Hematopoietic multipotent progenitor cell treated with erythropoietin and hydrocortisone succinate and interleukin-3 and kit ligand, for 4 days (in vitro differentiated cells): ENCODE measurements around the gene APLP1.

ENCODE experiments used
- DNase-seq: peaks from one replicate; pipeline ENCODE4 v3.0.0-alpha.2; 2015

The APLP1 gene

DNA sequence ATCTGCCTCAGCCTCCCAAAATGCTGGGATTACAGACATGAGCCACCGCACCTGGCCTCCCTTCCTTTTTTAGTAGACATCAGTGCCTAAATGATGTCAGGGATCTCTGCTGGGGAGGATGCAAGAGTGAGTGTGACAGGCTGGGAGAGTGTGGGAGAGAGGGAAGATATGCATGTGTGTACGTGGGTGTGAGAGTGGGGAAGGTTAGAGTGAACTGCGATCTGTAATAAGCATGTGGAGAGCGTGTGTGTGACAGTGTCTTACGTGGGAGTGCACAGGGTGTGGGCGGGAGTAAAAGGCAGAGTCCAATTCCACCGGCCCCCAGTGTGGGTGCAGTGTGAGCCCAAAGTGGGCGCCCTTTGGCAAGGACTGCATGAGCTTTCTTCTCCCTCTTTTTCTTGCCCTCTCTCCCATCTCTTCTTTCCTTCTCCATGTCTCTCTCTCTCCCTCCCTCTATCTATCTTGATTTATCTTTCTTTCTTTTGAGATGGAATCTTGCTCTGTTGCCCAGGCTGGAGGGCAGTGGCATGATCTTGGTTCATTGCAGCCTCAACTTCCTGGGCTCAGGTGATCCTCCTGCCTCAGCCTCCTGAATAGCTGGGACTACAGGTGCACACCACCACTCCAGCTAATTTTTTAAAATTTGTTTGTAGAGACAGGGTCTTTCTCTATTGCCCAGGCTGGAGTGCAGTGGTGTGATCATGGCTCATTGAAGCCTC is 15.2 kb upstream of the APLP1 start:
- DNase-seq: no peak

- DNase-seq: peak; percentile 28
Observed at GRCh38 chr19:35856546-35857149, 11.7 kb upstream of the APLP1 start, which contains the start of gene KIRREL2. Gene KIRREL2, plus strand, starts transcription at chr19:35856911. Its CDS starts 209 bp downstream, at chr19:35857120.

DNA sequence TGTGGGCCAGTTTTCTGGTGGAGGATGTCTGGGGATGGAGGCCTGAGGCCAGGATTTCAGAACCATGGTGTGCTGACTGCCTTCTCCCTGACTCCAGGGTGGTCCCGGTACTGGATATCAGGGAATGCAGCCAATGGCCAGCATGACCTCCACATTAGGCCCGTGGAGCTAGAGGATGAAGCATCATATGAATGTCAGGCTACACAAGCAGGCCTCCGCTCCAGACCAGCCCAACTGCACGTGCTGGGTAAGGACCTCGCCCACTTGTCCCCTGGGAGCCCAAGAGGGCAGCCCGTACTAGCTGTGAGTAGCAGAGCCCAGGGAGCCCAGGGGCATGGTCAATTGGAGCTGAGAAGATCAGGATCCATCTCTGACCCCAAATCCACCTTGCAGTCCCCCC is 10.1 kb upstream of the APLP1 start:
- no peak for DNase-seq

GRCh38 chr19:35859414-35859813 is 9.0 kb upstream of the APLP1 start:
- no peak for DNase-seq

GRCh38 chr19:35860436-35860817 is 7.9 kb upstream of the APLP1 start:
- DNase-seq: no peak

DNA sequence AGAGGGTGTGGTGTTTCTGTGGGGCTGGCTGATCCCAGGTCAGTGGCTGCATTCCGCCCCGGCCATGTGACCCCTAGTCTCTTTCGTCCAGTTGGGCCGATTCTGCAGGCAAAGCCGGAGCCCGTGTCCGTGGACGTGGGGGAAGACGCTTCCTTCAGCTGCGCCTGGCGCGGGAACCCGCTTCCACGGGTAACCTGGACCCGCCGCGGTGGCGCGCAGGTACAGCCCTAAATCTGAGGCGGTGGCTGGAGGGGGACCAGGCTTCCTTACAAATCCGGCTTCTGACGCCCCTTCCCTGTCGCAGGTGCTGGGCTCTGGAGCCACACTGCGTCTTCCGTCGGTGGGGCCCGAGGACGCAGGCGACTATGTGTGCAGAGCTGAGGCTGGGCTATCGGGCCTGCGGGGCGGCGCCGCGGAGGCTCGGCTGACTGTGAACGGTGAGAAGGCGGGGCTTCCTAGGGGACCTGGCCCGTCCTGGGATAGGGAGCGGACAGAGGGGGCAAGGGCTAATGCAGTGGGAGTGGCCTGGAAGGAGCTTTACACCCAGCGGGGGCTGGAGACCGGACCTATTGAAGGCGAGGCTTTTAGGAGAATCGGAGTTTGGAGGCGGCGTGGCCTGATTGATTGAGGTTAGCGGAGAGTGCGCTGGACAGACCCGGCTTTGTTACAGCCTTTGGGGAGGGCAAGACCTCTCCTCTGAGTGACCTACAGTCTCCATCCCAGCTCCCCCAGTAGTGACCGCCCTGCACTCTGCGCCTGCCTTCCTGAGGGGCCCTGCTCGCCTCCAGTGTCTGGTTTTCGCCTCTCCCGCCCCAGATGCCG is 7.3 kb upstream of the APLP1 start:
- no peak for DNase-seq

DNA sequence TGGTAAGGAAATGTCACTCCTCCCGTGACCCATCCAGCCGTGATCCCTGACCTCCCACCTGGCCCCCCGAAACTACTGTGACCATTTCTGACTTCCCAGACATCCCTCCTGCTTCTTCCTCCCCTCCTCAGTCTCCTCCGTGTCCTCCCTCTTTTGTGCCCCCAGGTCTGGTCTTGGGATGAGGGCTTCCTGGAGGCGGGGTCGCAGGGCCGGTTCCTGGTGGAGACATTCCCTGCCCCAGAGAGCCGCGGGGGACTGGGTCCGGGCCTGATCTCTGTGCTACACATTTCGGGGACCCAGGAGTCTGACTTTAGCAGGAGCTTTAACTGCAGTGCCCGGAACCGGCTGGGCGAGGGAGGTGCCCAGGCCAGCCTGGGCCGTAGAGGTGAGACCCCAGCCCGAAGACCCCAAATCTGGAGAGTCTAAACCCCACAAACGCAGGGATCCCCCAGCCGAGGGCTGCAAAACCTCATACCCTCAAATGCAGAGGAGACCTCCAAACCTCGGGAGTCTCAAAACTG is 6.7 kb upstream of the APLP1 start:
- no peak for DNase-seq

GRCh38 chr19:35862528-35862927 is 5.8 kb upstream of the APLP1 start:
- DNase-seq: no peak

- no peak for DNase-seq
Observed at GRCh38 chr19:35863018-35863417, 5.4 kb upstream of the APLP1 start.

GRCh38 chr19:35868823-35869326 is 501 bp downstream of the APLP1 start:
- no peak for DNase-seq

DNA sequence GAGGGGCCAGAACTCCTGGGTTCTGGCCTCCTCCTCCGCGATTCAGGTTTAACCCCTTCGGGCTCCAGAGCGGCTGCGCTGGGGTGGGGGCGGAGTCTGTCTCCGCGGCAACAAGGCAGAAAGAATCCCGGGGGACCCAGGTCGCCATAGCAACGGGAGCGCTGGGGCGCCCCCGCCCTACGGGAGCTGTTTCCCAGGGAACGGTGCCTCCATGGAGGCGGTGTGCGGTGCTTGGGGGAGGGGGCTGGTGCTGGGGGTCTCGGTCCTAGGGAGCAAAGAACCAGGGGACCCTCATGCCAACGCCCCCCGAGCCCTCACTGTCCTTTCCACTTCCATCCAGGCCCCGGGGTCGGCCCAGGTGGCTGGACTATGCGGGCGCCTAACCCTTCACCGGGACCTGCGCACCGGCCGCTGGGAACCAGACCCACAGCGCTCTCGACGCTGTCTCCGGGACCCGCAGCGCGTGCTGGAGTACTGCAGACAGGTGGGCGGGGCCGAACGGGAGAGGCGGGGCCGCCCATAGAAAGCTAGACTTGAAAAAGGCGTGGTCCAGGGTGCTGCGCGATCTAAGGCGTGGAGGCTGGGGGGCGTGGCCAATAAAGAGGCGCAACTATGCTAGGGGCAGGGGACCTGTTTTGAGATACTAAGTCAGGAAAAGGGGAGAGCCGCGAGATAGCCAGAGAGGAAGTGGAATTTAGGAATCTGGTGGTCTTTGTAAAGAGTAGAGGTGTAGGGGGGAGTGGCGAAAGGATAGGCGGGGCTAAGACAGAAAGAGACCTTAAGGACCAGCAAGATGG is 1.2 kb downstream of the APLP1 start:
- peak; percentile 96 for DNase-seq

DNA sequence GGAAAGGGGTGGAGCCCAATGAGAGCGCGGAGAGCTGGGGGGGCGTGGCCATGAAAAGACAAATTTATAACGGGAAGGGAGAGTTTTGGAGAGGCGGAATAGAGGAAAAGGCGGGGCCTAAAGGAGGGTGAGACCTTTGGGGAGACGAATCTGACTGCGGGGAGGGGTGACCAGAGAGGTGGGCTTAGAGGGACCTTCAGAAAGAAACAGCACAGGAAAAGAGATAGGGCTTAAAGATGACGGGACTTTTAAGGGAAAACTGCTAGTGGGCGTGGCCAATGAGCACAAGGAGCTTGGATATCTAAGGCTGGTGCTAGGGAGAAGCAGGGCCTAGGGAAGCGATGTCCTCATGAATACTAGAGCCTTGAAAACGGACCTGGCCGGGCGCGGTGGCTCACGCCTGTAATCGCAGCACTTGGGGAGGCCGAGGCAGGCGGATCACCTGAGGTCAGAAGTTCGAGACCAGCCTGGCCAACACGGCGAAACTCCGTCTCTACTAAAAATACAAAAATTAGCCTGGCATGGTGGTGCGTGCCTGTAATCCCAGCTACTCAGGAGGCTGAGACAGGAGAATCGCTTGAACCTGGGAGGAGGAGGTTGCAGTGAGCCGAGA is 1.9 kb downstream of the APLP1 start:
- DNase-seq: peak; percentile 86

DNA sequence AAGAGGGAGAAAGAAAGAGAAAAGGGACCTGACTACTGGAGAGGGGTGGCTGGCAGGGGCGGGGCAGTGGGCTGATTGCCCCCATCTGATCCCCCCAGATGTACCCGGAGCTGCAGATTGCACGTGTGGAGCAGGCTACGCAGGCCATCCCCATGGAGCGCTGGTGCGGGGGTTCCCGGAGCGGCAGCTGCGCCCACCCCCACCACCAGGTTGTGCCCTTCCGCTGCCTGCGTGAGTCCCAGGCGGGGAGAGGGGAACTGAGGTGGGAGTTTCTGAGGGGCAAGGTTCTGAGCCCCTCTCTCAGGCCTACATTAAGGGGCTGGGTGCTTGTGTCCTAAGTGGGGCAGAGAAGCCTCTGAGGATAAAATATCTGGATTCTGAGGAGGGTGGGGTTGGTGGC is 2.4 kb downstream of the APLP1 start:
- no peak for DNase-seq

GRCh38 chr19:35871611-35872010 is 3.2 kb downstream of the APLP1 start:
- DNase-seq: no peak

DNA sequence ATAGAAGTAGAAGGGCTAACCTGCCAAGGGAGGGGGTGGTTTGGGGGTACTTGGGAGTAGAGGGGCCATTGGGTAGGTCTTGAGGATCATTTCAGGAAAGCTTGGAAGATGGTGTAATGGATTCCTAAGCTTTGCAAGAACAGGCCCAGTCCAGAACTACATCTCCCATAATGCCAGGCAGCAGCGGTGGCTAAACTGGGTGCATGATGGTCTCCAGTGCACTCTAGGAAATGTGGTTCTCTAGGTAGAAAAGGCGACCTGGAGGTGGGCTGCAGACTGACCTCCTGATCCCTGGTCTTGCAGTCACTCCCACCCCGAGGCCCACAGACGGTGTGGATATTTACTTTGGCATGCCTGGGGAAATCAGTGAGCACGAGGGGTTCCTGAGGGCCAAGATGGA is 3.8 kb downstream of the APLP1 start:
- DNase-seq: no peak

GRCh38 chr19:35874392-35874930 is 6.1 kb downstream of the APLP1 start:
- DNase-seq: no peak

GRCh38 chr19:35879068-35879467 is 10.7 kb downstream of the APLP1 start:
- no peak for DNase-seq

DNA sequence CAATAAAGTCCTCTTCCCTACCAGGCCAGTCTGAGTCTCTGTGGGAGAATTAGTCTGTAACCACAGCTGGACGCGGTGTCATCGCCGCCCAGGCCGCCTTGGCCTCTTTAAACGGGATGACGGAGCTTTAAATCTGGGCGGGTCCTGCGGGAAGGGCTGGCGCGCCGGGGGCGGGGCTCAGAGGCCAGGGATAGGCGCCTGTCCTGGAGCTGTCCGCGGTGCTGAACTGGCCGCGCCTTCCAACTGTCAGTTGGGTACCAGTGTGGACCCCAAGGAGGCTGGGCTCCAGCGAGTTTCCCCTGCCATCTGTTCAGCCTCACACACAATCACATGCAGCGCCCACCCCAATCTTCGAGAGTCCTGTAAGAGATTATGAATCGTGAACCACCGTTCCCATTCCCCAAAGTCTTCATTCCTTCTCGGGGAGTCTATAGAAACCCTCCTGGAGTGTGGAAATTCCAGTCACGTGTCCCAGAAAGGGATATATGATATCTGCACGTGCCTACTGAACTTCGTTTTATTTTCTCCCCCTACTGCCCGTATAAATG is 11.5 kb downstream of the APLP1 start:
- DNase-seq: peak; percentile 96

DNA sequence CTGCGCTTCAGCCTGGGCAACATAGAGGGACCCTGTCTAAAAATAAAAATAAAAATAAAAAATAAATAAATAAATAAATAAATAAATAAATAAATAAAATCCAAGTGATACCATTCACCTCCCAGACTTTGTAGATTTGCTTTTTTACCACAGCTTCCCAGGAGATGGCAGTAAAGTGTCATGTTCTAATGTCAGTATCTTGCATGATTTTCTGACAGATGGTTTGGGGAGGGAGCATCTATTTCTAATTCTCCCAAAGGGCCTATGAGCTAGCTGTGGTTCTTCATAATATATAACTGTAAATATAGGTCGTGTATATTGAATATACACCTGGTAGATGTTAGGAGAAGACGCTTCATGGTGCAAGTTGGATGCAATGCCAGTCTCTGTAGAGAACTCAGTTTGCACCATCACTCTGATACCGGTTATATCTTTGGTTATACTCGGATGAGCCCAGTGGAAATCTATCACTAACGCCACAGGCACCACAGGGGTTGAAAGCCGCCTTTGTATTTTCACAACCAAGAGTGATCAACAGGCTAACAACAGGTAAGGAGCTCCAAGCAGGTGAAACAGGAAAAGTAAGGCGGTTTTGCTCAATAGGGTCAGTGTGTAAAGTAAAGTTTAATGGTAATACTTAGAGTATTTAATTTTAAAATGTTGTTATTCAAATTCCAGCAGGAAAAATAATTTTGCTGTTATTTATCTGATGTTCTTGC is 13.9 kb downstream of the APLP1 start:
- DNase-seq: peak; percentile 85

- DNase-seq: no peak
Observed at GRCh38 chr19:35883882-35884281, 15.5 kb downstream of the APLP1 start.

GRCh38 chr19:35885225-35885738 is 16.9 kb downstream of the APLP1 start:
- no peak for DNase-seq
